HG02623 (cell line): Measurements from ENCODE around the gene GPAM.
A peak's percentile ranks its signal among the peaks of the same experiment; 100 is the strongest.

Experiments
- ATAC-seq: cut with Tn5 transposase; IDR thresholded peaks from one replicate; pipeline ENCODE4 v1.9.1; 2021; ENCODE audit warnings: moderate library complexity; ENCODE audit not compliant: unreplicated experiment

GPAM gene

DNA sequence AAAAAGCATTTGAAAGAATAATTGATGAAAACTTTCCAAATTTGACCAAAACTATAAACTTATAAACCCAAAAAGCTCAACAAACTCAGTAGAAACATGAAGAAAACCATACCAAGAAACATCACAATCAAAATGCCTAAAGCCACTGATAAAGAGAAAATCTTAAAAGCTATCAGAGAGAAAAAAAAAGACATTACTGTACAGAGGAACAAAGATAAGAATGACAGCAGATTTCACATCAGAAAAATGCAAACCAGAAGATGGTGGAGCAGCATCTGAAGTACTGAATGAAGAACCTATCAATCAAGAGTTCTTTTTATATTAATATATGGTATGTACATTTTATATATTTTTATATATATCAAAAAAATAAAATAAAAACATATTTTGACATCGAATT lies 2.4 kb upstream of the GPAM start:
- no peak for ATAC-seq

DNA sequence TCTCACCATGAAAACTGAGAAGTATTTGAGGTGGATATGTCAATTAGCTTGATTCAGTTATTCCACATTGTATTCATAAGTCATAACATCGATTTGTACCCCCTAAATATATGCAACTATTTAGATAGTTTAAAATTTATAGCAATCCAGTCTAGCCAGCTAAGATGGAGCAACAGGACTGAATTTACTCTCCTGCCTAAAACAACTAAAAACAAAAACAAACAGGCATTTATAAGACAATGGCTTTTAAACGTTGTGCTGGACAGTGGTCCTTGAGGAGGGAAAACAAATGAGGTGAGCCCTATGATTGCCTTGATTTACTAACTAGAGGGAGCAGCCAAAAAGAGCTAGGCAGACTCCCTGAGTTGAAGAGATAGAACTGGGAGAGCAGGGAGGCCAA lies 814 bp upstream of the GPAM start:
- no peak for ATAC-seq

DNA sequence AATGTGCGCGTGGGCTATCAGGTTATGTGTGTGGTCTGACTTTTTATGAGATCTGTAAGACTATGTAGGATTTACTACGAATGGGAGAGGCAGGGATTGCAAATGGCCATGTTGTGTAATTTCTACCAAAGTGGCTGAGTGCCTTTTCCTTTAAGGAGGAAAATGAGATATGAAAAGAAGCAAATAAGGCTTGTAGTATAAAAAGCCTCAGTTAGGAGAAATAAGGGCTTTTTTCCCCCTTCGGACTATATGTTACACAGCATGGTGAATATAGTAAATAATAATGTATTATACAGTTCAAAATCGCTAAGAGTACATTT lies 447 bp upstream of the GPAM start:
- no peak for ATAC-seq

DNA sequence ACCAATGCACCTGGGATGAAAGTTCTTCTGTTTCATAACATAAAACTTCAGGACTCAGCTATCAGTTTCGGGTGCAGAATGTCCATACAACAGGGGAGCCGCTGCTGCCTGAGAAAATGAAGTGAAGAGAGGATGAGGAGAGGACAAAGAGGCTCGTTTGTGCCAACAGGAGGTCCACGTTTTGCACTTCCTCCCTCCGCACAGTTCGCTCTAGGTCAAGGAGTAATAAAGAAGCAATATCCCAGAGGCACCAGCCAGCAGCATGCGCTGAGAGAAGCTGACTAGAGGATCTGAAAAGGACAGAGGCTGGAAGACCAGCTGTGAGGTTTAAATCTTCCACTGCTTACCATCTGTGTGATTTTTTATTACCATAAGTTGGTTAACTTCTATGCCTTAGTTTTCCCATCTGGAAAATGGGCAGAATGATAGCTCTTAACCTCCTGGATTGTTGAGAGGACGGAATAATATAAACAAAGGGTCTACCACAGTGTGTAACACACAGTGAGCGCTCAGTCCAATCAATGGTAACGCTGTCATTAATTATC lies 709 bp downstream of the GPAM start:
- no peak for ATAC-seq

DNA sequence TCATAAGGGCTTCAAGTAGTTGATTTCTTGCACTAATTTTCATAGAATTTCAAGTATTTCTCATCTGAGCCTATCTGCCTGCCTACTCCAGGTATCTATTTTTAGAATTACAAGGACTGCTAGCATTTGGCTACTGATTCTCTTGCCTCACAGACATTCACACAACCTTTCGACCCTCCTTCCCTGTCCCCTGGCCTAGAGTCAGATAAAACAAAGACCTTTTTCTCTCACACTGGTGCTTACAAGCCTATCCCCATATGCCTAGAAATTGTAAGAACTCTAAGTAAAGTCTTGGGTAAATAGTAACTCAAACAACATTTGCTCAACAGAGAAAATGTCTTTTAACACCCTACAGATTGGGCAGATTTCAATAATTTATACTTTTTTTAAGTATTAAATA lies 6.3 kb downstream of the GPAM start:
- no peak for ATAC-seq

DNA sequence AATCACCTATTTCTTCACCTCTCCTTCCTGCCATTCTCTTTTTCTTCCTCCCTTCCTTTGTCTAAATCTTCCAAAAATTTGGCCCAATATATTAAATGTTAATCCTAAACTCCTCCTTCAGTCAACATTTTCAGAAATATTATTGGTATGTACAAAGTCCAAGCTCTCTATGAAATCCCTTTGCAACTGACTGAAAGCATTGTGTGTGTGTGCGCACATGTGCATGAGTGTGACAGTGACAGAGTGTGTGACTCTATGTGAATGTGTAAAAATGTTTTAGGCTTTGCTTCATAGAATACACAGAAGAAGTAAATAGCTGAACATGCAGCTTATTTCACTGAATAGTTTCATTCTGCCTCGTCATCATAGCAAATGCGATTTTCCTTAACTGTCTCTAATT lies 7.0 kb downstream of the GPAM start:
- no peak for ATAC-seq

DNA sequence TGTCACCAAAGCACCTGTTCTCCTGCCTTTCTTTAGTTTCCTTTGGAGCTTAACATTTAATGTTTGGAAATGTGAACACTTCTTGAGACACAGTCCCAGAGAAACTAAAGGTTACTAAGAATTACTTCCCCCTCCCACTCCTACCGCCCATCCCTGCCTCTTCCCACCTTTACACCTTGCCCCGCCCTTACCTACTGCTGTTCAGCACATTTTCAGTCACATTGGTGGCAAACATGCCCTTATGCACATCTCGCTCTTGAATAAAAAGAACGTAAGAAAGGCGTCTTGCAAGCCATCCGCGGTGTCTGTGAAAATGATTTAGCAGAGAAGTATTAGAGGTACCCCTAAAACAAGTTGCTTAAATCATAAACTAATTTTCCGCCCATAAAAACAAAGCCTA lies 8.2 kb downstream of the GPAM start:
- ATAC-seq, result no peak

DNA sequence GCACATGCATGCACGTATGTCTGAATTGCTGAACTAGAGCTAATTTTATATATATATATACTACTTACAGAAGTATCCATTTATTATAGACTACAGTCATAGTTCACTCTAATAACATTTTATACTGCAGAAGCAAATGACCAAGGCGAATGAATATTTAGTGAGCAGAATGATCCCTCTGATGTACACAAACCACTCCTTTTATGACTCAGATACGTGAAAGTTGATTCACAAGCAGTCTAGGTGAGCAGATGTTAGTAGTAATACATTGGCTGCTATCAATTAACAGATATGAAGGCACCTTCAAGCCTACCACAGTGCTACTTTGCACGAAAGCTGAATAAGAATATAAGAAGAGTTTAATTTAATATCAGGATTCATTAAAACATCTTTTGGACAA lies 10.4 kb downstream of the GPAM start:
- no peak for ATAC-seq

DNA sequence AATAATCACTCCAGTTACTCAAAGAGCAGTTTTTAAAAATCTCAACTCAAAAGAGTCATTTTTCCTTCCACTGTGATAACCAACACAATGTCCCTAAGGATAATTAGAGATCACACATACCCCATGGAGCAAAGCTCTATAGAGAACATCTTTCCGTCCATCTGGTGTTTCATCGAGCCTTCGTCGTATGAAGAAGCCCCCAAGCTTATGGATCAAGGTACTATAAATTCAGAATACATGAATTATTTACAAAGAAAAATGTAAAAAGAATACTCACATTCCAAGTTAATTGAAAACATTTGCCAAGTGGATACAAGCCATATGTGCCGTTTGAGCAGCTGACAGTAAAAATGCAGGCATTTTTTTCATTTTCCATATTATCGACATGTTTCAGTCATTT lies 14.8 kb downstream of the GPAM start:
- no peak for ATAC-seq

DNA sequence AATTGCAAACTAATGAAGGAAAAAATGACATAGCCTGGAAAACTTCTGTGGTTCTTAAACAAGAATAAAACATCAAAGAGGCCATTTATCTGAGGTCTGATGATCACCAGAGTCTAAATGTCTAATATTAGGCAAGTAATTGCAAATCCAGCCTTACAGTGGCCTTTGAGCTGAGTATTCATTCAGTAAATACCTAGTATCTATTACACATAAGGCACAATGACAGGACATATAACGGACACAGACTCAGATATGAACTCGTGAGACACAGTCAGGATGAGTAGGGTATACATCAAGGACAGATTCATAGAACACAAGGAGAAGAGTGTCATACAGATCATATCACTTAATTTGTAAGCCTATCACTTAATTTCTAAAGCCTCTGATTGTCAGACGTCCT lies 16.8 kb downstream of the GPAM start:
- ATAC-seq, result no peak

DNA sequence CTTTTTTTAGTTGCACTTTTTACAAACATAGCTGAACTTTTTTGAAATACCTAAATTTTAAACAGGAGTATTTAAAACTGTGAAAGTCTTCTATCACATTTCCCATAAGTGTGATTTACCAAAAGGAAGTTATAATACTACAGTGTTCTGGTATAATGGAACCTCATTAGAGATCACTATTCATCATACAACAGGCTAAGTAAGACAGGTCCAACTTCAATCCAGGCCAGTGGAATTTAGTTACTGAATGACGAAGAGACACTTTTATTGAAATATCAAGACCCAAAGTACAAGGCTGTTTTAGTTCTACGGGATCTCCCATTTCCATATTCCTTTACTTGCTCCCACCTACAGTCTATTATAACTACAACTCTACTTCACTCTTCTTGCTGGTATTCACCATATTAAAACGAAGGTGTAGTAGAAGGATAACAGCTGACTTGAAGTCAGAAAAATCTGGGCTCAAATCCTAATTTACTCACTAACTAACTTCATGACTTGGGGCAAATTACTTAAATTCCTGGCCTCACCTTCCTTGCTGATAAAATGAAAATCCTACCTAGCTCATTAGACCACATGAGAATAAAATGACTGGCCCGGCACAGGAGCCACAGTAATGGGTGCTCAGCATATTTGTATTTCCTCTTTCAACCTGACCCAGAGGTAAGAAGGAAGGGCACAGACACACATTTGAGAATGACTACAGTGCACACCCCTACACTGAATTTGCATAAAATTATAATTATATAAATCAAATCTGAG lies 21.6 kb downstream of the GPAM start:
- no peak for ATAC-seq

DNA sequence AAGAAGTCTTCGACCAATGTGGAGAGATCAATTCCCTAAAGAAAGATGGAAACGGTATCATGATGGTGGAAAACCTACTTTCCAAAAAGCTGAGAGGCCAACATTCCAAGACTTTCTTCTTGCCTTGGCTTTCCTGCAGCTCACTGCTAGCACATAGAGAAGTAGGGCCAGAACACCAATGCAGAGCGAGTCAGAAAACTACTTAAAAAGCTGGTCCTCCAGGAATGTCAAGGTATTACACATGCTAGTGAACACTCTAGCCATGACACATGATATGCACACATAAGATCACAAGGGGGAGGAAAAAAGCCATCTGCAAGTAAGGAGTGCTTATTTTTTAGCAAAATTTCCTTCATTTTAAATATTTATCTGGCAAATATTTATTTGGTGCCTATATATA lies 22.7 kb downstream of the GPAM start:
- no peak for ATAC-seq

DNA sequence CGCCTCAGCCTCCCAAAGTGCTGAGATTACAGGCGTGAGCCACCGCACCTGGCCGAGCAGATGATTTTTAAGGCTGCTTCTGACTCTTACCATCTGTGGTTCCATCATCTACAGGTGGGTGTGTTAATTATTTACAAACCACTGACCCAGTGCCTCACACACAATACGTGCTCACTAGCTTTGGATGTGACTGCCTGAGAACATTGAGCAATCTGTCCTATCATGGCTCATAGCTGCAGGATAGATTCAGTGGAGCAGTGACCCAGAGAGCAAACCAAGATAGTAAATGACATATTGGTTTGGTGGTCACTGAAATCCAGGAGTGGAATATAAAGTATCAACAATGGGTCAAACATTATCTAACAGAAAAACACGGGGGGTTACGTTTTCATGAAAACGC lies 24.1 kb downstream of the GPAM start:
- no peak for ATAC-seq

DNA sequence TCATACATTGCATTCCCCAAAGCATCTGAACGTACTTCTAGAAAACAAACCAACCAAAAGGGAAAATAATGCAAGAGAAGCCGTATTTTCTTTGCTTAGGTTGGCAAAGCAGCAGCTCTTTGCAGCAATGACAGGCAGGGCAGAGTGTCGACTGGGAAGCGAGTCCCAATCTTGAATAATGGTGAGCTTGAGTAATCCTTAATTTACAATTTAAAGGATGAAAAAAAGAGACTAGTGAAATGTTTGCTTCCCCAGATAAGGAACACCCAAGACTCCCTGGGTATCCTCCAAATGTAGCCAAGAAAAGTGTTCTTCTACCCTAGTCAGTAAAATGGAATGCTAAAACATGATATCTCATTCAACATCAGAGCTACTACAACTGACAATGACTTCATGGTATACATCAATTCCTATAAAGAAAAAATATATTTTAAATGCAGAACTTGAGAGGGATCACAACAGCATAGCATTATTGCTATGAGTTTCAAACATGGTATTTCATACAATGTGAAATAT lies 32.0 kb downstream of the GPAM start:
- no peak for ATAC-seq

DNA sequence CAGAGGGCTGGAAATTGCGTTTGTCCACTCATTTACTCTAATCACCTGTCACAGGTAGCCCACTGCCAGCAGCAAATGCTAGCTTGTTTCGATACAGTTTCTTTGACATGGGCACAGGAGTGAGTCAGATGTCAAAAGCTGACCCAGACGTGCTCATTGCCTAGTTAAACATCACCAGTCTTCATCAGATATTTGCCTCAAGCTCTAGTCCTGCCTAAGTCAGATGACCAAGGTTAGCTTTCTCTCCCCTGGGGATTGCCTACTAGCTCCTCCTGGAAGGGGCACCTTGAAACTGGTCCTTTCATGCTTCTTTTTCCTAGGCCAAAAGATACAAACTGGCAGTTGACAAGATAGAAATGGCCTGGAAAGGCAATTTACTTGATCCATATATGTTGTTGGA lies 35.2 kb downstream of the GPAM start:
- ATAC-seq, result no peak

DNA sequence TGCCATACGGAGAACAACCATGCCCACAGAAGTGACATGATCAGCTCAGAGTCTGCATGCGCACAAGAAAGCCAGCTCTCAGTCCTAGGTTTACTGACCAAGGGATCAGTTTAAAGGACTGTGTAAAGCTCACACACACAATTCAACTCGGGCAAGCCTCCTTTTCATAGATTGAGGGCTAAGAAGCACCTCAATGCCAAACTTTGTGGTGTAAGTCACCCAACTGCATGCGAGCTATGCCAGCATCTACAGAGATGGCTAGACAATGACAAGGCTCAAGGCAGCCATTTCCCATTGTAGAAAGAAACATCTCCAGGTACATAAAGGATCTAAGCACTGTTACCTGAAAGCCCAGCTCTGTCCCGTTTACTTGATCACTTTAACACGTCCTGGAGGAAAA lies 36.8 kb downstream of the GPAM start:
- no peak for ATAC-seq

DNA sequence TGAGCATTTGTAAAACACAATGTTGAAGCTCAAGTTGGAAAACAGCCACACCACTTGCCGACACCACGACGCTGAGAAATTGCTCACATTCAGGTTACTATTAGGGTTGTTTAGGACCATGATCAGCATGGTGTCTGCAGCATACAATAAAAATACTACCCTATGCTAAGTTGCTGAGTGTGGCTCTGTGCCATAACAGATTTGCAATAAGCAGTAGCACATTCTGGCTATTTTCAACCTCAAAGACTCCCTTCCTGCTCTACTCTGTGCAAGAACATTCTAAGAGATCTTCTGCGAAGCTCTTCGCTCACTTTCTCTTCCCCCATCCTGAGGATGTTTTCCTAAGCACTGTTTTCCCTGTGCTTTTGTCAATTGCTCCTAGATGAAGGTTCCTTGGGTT lies 38.3 kb downstream of the GPAM start:
- no peak for ATAC-seq

DNA sequence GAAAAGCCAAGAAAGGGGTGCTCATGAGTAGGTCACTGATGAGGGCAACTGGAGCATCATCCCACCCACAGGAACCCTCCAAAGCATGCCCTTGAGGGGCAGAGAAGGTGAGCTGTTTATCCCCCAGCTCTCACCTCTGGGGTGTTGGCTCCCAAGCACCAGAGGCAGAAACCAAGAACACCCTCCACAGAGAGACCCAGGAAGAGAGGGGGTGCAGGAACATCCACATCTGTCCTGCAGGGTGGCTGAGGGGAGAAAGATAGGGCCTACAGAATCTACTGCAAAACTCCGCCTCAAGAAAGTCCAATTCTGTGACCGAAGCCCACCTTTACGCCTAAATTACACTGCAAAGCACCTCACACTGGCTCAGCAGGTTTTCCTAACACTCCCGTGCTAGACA lies 40.1 kb downstream of the GPAM start:
- ATAC-seq, result no peak

DNA sequence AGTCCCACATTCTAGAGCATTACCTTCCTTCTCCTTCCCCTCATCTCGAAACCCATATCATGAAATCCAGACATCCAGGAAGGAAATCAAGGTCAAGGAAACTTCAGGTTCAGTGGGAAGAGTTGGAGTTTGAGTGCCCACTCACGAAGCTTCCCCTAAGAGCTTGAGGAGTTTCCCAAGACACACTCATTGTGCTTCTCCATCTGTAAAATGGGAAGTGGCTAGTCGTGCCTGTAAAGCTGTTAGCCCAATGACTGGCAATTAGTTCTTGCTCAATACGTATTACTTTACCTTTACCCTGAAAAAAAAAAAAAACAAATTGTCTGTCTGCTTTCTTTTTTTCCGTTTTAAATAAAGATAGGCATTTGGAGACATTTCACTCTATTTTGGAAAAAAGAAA lies 42.3 kb downstream of the GPAM start:
- no peak for ATAC-seq

DNA sequence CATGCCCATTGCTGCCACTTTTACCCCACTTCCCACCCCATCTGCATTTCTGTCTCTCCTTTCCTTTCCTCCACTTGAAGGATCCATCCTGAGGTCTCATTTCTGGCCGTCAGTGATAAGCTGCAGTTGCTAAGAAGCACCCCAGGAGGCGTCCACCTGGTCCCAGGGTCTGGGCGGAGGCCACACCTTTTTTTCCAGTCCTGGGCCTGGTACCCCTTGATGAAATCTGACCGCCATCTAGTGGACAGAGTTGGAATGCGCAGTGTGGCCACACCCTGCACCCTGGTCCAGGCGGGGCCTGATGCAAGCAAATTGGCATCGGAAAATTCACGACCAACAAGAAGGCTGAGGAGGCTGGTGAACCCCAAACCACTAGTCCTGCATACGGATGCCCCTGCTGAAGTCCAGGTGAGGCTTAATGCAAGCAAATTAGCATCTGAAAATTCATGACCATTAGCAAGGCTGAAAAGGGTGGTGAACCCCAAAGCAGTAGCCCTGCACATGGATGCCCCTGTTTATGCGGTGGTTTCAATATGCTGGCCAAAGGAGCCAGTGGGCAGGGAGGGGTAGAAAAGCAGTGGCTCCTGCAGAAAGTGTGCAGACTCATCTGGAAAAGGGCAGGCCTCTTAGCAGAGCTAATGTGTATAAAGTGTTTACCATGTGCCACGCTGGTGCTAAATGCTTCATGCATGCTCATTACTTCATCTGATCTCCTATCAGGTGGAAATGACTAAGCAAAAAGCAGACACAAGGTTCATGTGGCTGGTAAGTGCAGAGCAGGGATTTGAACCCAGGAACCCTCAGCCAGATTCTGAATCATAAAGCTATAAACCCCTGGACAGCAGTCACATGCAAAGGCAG lies 43.2 kb downstream of the GPAM start:
- ATAC-seq, result peak; percentile 96

DNA sequence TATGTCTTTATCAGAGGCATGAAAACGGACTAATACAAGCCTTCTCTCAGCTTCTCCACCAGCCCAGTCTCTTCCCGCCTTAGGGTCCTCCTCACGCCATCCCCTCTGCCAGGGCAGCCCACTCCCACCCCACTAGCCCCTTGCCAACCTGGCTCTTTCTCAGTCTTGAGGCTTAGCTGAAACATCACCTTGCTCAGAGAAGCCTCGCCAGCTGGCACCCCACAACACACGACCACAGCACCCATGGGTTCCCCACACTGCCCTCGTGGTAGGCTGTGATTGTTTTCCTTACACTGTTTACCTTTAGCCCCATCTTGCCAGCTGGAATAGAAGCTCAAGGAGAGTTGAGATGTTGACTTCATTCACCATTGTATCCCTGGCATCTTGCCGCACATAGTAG lies 44.4 kb downstream of the GPAM start:
- no peak for ATAC-seq
